GM21723 (cell line): ENCODE results near the gene FNBP1.

Experiments used
- ATAC-seq: cut with Tn5 transposase; IDR thresholded peaks from one replicate; pipeline ENCODE4 v1.9.1; 2021; ENCODE audit warnings: mild to moderate bottlenecking, moderate library complexity; ENCODE audit not compliant: unreplicated experiment

FNBP1 gene

GRCh38 chr9:130042885-130043653 is at the start of gene FNBP1:
TSS of gene FNBP1 (minus strand) at chr9:130043189. CDS start at chr9:130042975, 214 bp downstream.
- peak; percentile 36 for ATAC-seq

GRCh38 chr9:130090915-130091314 is 47.9 kb upstream of the FNBP1 start:
- ATAC-seq: no peak

- ATAC-seq: no peak
Observed at GRCh38 chr9:130089141-130089540, 46.2 kb upstream of the FNBP1 start.

- no peak for ATAC-seq
Observed at GRCh38 chr9:130088051-130088450, 45.1 kb upstream of the FNBP1 start.

- ATAC-seq: no peak
Observed at GRCh38 chr9:130084337-130084736, 41.3 kb upstream of the FNBP1 start.

- no peak for ATAC-seq
Observed at GRCh38 chr9:130078547-130078946, 35.6 kb upstream of the FNBP1 start.

GRCh38 chr9:130073373-130073772 is 30.4 kb upstream of the FNBP1 start:
- no peak for ATAC-seq

- ATAC-seq: no peak
Observed at GRCh38 chr9:130072515-130073235, 29.7 kb upstream of the FNBP1 start.

GRCh38 chr9:130069048-130069447 is 26.1 kb upstream of the FNBP1 start:
- no peak for ATAC-seq

- ATAC-seq: no peak
Observed at GRCh38 chr9:130064621-130065020, 21.6 kb upstream of the FNBP1 start.

GRCh38 chr9:130062750-130063149 is 19.8 kb upstream of the FNBP1 start:
- ATAC-seq: no peak

- ATAC-seq: no peak
Observed at GRCh38 chr9:130060296-130060695, 17.3 kb upstream of the FNBP1 start.

GRCh38 chr9:130058887-130059286 is 15.9 kb upstream of the FNBP1 start:
- ATAC-seq: no peak

GRCh38 chr9:130058154-130058553 is 15.2 kb upstream of the FNBP1 start:
- ATAC-seq: no peak

GRCh38 chr9:130054820-130055219 is 11.8 kb upstream of the FNBP1 start:
- no peak for ATAC-seq

- ATAC-seq: no peak
Observed at GRCh38 chr9:130054325-130054786, 11.4 kb upstream of the FNBP1 start.

GRCh38 chr9:130053504-130054324 is 10.7 kb upstream of the FNBP1 start, which contains the start of gene GPR107:
TSS of gene GPR107 (plus strand) at chr9:130053906. CDS start at chr9:130053933, 27 bp downstream.
- peak; percentile 71 for ATAC-seq

GRCh38 chr9:130053109-130053503 is 10.1 kb upstream of the FNBP1 start:
- no peak for ATAC-seq

GRCh38 chr9:130051855-130052254 is 8.9 kb upstream of the FNBP1 start:
- ATAC-seq: no peak

- ATAC-seq: no peak
Observed at GRCh38 chr9:130050462-130050861, 7.5 kb upstream of the FNBP1 start.
